GM21515 (cell line): ENCODE measurements around the gene CAMLG.
A peak's percentile ranks its signal among the peaks of the same experiment; 100 is the strongest.
"Not testable (repeated sequence)": the region's sequence is repeated elsewhere in the genome, so short reads cannot be mapped to it uniquely, and the experiment has no call there.

Experiments
- ATAC-seq: cut with Tn5 transposase; IDR thresholded peaks from one replicate; pipeline ENCODE4 v1.9.1; 2021; ENCODE audit not compliant: unreplicated experiment

CAMLG gene

GRCh38 chr5:134738133-134738962, at the start of gene CAMLG:
Gene CAMLG, plus strand, starts transcription at chr5:134738548. Its CDS starts 73 bp downstream, at chr5:134738621.
- ATAC-seq: peak; percentile 95

- not testable (repeated sequence) for ATAC-seq
Observed at GRCh38 chr5:134690144-134690543, 48.2 kb upstream of the CAMLG start.

DNA sequence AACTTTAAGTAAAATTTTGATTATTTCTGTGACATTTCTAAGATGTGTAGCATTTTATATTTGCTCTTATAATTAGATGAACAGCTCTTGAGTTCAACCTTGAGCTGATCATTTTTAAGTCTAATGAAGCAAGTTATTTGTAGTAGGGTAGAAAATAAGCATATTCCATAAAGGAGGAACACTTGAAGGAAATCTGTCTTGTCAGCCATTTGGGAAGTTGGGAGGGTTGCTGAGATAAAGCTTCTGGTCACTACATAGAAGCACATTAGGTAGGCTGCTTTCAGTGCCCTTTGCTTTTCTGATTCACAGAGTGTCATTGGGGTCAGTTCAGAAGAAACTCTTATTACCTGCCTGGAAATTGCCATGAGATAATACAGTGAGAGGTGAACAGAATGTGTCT, 45.6 kb upstream of the CAMLG start:
- no peak for ATAC-seq

DNA sequence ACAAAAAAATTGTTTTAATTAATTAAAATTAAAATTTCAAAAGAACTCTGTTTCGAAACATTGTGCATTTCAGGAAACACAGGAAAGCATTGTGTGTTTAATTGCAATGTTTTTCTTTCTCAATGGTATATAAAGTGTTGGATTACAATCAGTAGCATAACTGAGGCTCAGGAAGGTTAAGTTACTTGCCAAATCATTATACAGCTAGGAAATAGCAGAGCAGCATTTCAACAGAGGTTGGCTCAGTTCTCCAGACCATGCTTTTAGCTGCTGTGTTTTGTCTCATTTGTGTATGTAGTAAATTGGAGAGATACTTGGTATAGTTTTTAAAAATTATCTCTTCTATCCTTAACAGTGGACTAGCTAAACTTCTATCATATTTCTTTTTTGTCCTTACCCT, 30.0 kb upstream of the CAMLG start:
- no peak for ATAC-seq

DNA sequence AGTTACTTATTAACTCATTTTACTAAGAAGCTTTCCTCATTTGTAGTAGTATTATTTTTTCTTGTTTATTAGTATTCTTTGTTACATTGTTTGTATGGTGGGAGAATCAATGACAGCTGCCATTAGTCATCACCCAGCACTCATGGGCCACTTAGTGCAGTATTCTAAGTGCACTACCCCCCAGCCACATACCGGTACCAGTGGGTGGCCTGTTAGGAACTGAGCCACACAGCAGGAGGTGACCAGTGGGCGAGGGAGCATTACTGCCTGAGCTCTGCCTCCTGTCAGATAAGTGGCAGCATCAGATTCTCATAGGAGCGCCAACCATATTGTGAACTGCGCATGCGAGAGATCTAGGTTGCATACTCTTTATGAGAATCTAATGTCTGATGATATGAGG, 24.2 kb upstream of the CAMLG start:
- ATAC-seq: no peak

- no peak for ATAC-seq
Observed at GRCh38 chr5:134714541-134714940, 23.8 kb upstream of the CAMLG start.

GRCh38 chr5:134715466-134715865, 22.9 kb upstream of the CAMLG start:
- ATAC-seq: not testable (repeated sequence)

GRCh38 chr5:134724872-134725271, 13.5 kb upstream of the CAMLG start:
- no peak for ATAC-seq

DNA sequence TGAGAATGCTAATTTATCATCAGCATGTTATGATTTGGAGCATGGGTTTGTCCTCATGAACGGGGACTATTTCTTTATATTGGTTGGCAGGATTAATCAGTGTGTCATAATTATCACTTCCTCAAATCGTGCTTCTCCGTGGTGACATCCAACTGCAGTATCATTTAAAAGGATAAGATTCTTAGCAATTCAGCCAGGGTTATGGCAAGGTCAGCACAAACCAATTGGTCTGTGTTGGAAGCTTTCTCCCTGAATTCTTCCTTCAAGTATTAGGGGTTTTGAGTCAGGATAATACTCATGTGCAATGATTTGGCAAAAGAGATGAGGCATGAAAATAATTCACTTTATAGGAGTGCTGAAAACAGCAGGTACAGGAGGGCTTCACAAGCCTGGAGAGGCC, 5.5 kb upstream of the CAMLG start:
- ATAC-seq: no peak

DNA sequence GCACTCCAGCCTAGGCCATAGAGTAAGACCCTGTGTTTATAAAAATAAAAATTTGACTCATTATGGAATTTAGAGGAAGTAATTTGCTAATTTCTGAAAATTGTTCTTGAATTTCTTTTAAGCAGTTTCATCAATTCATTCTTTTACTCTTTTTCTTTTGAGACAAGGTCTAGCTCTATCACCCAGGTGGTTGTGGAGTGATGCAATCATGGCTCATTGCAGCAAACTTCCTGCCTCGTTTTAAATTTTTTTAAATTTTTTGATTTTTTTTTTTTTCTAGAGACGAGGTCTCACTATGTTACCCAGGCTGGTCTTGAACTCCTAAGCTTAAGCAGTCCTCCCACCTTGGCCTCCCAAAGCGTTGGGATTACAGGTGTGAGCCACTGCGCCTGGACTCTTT, 3.1 kb upstream of the CAMLG start:
- no peak for ATAC-seq

GRCh38 chr5:134736173-134736812, 2.1 kb upstream of the CAMLG start:
- ATAC-seq: no peak

- ATAC-seq: no peak
Observed at GRCh38 chr5:134738963-134739661, 764 bp downstream of the CAMLG start.

- no peak for ATAC-seq
Observed at GRCh38 chr5:134741052-134741451, 2.7 kb downstream of the CAMLG start.

- no peak for ATAC-seq
Observed at GRCh38 chr5:134742134-134742533, 3.8 kb downstream of the CAMLG start.

- ATAC-seq: no peak
Observed at GRCh38 chr5:134749415-134749814, 11.1 kb downstream of the CAMLG start.

- ATAC-seq: no peak
Observed at GRCh38 chr5:134758176-134758503, 19.8 kb downstream of the CAMLG start.

- peak; percentile 97 for ATAC-seq
Observed at GRCh38 chr5:134758504-134759341, 20.4 kb downstream of the CAMLG start, which contains the start of gene DDX46. Gene DDX46, plus strand, starts transcription at chr5:134758779. Its CDS starts 160 bp downstream, at chr5:134758939.

DNA sequence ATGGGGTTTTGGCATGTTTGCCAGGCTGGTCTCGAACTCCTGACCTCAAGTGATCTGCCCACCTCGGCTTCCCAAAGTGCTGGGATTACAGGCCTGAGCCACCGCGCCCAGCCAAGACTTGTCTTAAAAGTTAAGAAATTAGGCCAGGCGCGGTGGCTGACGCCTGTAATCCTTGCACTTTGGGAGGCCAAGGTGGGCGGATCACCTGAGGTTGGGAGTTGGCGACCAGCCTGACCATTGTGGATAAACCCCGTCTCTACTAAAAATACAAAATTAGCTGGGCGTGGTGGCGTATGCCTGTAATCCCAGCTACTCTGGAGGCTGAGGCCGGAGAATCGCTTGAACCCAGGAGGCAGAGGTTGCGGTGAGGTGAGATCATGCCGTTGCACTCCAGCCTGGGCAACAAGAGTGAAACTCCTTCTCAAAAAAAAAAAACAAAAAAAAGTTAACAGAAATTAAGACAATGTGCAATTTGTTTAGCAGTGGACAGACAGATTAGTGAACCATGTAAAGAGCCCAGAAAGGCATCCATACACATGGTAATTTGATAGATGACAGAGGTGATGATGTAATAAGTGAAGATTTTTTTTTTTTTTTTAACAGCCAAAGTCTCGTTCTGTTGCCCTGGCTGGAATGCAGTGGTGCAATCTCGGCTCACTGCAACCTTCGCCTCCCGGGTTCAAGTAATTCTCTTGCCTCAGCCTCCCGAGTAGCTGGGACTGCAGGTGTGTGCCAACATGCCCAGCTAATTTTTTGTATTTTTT, 29.4 kb downstream of the CAMLG start:
- not testable (repeated sequence) for ATAC-seq

DNA sequence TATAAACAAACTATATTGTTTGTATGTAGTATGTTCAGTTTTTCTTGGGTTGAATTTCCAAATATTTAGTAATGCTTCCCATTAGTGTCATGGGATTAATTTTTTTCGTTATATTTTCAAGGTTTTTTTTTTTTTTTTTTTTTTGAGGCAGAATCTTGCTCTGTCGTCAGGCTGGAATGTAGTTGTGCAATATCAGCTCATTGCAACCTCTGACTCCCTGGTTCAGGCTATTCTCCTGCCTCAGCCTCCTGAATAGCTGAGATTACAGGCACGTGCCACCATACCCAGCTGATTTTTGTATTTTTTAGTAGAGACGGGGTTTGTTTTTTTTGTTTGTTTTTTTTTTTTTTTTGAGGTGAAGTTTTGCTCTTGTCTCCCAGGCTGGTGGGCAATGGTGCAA, 30.9 kb downstream of the CAMLG start:
- ATAC-seq: no peak

GRCh38 chr5:134772461-134773125, 34.2 kb downstream of the CAMLG start:
- ATAC-seq: no peak
